Erythroblast (primary cell): ENCODE measurements around the gene CLPTM1.

Experiments used
- GATA1 ChIP-seq: IDR thresholded peaks from 2 replicates; pipeline ENCODE4 v1.6.1; 2011; ENCODE audit warnings: low read depth, mild to moderate bottlenecking, control low read depth, low read length, moderate library complexity
- POLR2A ChIP-seq: IDR thresholded peaks from 2 replicates; pipeline ENCODE4 v1.6.1; 2011; ENCODE audit warnings: mild to moderate bottlenecking, low read length

- TF ChIP-seq POLR2A = no peak
- TF ChIP-seq GATA1 = no peak
Observed at GRCh38 chr19:44987148-44987675, 32.0 kb downstream of the CLPTM1 start.
